ENCODE data around the gene HDGF.

HDGF gene

GRCh38 chr1:156746728-156747631 is 4.5 kb downstream of the HDGF start:
- peak; percentile 88 for DNase-seq (ENCODE audit: low spot score)

GRCh38 chr1:156746406-156746727 is 5.1 kb downstream of the HDGF start:
- peak; percentile 34 for DNase-seq (ENCODE audit: low spot score)

- no peak for DNase-seq (ENCODE audit: low spot score)
These were observed 5.6 kb downstream of the HDGF start for GRCh38 chr1:156745881-156746280.

- DNase-seq (ENCODE audit: low spot score): no peak
These were observed 6.6 kb downstream of the HDGF start for GRCh38 chr1:156744786-156745419.

- DNase-seq (ENCODE audit: low spot score): no peak
These were observed 7.1 kb downstream of the HDGF start for GRCh38 chr1:156744344-156744743.

GRCh38 chr1:156743367-156744302 is 7.8 kb downstream of the HDGF start:
- DNase-seq (ENCODE audit: low spot score): no peak

GRCh38 chr1:156742801-156743200 is 8.7 kb downstream of the HDGF start:
- DNase-seq (ENCODE audit: low spot score): no peak

- DNase-seq (ENCODE audit: low spot score): no peak
These were observed 9.5 kb downstream of the HDGF start for GRCh38 chr1:156742017-156742416.

GRCh38 chr1:156741481-156741983 is 9.9 kb downstream of the HDGF start:
- no peak for DNase-seq (ENCODE audit: low spot score)

GRCh38 chr1:156740741-156741480 is 10.6 kb downstream of the HDGF start, which contains the start of gene MRPL24:
TSS of gene MRPL24 (minus strand) at chr1:156741088. CDS start at chr1:156738704, 2,384 bp downstream.
- DNase-seq (ENCODE audit: low spot score): peak; percentile 99

- no peak for DNase-seq (ENCODE audit: low spot score)
These were observed 11.2 kb downstream of the HDGF start for GRCh38 chr1:156740237-156740740.

- DNase-seq (ENCODE audit: low spot score): no peak
These were observed 12.6 kb downstream of the HDGF start for GRCh38 chr1:156738916-156739315.

- DNase-seq (ENCODE audit: low spot score): no peak
These were observed 13.1 kb downstream of the HDGF start for GRCh38 chr1:156738407-156738806.

- DNase-seq (ENCODE audit: low spot score): no peak
These were observed 17.4 kb downstream of the HDGF start for GRCh38 chr1:156733989-156734584.

- DNase-seq (ENCODE audit: low spot score): peak; percentile 93
These were observed 22.6 kb downstream of the HDGF start, which contains the start of gene ISG20L2 for GRCh38 chr1:156728599-156729462. TSS of gene ISG20L2 (minus strand) at chr1:156728766. CDS start at chr1:156727652, 1,114 bp downstream.

- DNase-seq (ENCODE audit: low spot score): peak; percentile 62
These were observed 23.4 kb downstream of the HDGF start, which contains the start of gene METTL25B for GRCh38 chr1:156727926-156728598. TSS of gene METTL25B (plus strand) at chr1:156728469. CDS start at chr1:156729105, 636 bp downstream.

GRCh38 chr1:156727492-156727891 is 24.0 kb downstream of the HDGF start:
- no peak for DNase-seq (ENCODE audit: low spot score)

- DNase-seq (ENCODE audit: low spot score): peak; percentile 61
These were observed 24.8 kb downstream of the HDGF start for GRCh38 chr1:156726549-156727226.
